HepG2 (cell line): ENCODE results near the gene UGT2A2.

ENCODE experiments used
- CHD2 ChIP-seq: IDR thresholded peaks from 2 replicates; pipeline ENCODE4 v1.6.1; 2011; ENCODE audit warnings: low read depth, low read length, improper control_type of control experiment
- MAFK ChIP-seq, 2 experiments: IDR thresholded peaks in 1 of 2; conservative IDR thresholded peaks in 1 of 2; 2 replicates each; pipeline ENCODE4 v1.6.1; 2011; ENCODE audit warnings: improper control_type of control experiment in 2 of 2, low read length in 2 of 2
- MZF1 ChIP-seq: sonication (generic); formaldehyde crosslinking; IDR thresholded peaks from 2 replicates; pipeline ENCODE4 v1.8.1; 2023; ENCODE audit warnings: mild to moderate bottlenecking, missing genetic modification reagents, borderline replicate concordance
- SRF ChIP-seq: IDR thresholded peaks from 2 replicates; pipeline ENCODE4 v1.6.1; 2011; ENCODE audit warnings: mild to moderate bottlenecking, low read depth, low read length, moderate library complexity
- ZMYM4 ChIP-seq: sonication (generic); formaldehyde crosslinking; IDR thresholded peaks from 2 replicates; pipeline ENCODE4 v1.8.1; 2023; ENCODE audit warnings: mild to moderate bottlenecking, missing genetic modification reagents
- ZNF350 ChIP-seq: sonication (generic); formaldehyde crosslinking; IDR thresholded peaks from 2 replicates; pipeline ENCODE4 v1.4.0; 2020; ENCODE audit warnings: mild to moderate bottlenecking, low read depth, missing genetic modification reagents, borderline replicate concordance
- ZNF460 ChIP-seq: sonication (generic); formaldehyde crosslinking; IDR thresholded peaks from 2 replicates; pipeline ENCODE4 v1.5.1; 2020; ENCODE audit warnings: missing genetic modification reagents, mild to moderate bottlenecking, borderline replicate concordance
- TF ChIP-seq, protein P1 (sequence below): IDR thresholded peaks from 2 replicates; pipeline ENCODE4 v1.6.1; 2016; ENCODE audit warnings: mild to moderate bottlenecking
- TF ChIP-seq, protein P2 (sequence below): sonication (generic); formaldehyde crosslinking; IDR thresholded peaks from one replicate; pipeline ENCODE4 v1.5.1; 2020; ENCODE audit warnings: mild to moderate bottlenecking, missing genetic modification reagents; ENCODE audit errors: not compliant biosample characterization

DNA sequence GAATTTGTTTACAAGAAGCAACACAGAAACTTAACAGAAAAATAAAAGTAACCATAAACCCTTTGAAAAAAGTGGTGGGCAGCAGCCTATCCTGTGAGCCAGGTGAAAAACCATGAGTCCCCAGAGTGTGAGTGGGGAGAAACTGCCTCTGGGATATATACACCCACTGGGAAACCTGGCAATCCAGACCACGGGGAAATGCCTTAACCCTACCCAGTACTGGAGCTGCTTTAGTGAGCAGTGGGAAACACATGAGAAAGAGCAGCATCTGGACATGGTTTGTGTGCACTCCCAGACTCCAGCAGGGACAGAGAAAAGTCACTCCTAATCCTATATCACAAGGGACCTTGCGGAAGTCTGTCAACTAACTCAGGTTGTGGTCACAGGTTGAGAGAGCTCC lies 39.4 kb downstream of the UGT2A2 start:
- TF ChIP-seq SRF (no peak), MAFK (conservative IDR thresholded peaks at IDR 0.05 in 1 of 2, IDR thresholded peaks at IDR 0.05 in 1 of 2; ENCODE audit: low read length in 2 of 2) (no peak), ZNF350 (CRISPR knock-in tag) (no peak), CHD2 (no peak), MZF1 (no peak), ZMYM4 (CRISPR knock-in tag) (no peak), ZNF460 (CRISPR knock-in tag) (no peak)
- TF ChIP-seq, protein P1, sequence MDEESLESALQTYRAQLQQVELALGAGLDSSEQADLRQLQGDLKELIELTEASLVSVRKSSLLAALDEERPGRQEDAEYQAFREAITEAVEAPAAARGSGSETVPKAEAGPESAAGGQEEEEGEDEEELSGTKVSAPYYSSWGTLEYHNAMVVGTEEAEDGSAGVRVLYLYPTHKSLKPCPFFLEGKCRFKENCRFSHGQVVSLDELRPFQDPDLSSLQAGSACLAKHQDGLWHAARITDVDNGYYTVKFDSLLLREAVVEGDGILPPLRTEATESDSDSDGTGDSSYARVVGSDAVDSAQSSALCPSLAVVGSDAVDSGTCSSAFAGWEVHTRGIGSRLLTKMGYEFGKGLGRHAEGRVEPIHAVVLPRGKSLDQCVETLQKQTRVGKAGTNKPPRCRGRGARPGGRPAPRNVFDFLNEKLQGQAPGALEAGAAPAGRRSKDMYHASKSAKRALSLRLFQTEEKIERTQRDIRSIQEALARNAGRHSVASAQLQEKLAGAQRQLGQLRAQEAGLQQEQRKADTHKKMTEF: no peak
- TF ChIP-seq, protein P2, sequence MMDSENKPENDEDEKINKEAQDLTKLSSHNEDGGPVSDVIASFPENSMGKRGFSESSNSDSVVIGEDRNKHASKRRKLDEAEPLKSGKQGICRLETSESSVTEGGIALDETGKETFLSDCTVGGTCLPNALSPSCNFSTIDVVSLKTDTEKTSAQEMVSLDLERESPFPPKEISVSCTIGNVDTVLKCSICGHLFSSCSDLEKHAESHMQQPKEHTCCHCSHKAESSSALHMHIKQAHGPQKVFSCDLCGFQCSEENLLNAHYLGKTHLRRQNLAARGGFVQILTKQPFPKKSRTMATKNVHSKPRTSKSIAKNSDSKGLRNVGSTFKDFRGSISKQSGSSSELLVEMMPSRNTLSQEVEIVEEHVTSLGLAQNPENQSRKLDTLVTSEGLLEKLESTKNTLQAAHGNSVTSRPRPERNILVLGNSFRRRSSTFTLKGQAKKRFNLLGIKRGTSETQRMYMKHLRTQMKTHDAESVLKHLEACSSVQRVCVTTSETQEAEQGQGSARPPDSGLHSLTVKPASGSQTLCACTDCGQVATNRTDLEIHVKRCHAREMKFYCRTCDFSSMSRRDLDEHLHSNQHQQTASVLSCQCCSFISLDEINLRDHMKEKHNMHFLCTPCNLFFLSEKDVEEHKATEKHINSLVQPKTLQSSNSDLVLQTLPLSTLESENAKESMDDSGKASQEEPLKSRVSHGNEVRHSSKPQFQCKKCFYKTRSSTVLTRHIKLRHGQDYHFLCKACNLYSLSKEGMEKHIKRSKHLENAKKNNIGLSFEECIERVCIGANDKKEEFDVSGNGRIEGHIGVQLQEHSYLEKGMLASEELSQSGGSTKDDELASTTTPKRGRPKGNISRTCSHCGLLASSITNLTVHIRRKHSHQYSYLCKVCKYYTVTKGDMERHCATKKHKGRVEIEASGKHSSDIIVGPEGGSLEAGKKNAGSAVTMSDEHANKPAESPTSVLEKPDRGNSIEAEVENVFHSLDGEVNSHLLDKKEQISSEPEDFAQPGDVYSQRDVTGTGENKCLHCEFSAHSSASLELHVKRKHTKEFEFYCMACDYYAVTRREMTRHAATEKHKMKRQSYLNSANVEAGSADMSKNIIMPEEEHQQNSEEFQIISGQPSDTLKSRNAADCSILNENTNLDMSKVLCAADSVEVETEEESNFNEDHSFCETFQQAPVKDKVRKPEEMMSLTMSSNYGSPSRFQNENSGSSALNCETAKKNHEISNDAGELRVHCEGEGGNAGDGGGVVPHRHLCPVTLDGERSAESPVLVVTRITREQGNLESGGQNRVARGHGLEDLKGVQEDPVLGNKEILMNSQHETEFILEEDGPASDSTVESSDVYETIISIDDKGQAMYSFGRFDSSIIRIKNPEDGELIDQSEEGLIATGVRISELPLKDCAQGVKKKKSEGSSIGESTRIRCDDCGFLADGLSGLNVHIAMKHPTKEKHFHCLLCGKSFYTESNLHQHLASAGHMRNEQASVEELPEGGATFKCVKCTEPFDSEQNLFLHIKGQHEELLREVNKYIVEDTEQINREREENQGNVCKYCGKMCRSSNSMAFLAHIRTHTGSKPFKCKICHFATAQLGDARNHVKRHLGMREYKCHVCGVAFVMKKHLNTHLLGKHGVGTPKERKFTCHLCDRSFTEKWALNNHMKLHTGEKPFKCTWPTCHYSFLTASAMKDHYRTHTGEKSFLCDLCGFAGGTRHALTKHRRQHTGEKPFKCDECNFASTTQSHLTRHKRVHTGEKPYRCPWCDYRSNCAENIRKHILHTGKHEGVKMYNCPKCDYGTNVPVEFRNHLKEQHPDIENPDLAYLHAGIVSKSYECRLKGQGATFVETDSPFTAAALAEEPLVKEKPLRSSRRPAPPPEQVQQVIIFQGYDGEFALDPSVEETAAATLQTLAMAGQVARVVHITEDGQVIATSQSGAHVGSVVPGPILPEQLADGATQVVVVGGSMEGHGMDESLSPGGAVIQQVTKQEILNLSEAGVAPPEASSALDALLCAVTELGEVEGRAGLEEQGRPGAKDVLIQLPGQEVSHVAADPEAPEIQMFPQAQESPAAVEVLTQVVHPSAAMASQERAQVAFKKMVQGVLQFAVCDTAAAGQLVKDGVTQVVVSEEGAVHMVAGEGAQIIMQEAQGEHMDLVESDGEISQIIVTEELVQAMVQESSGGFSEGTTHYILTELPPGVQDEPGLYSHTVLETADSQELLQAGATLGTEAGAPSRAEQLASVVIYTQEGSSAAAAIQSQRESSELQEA (CRISPR knock-in tag): no peak
